ENCODE measurements around the gene LRRC25.
"Not testable (repeated sequence)": the region's sequence is repeated elsewhere in the genome, so short reads cannot be mapped to it uniquely, and the experiment has no call there.

The LRRC25 gene

GRCh38 chr19:18402455-18403248 is 5.2 kb upstream of the LRRC25 start:
- H3K36me3 ChIP-seq (ENCODE audit: control insufficient read depth, insufficient read depth, low read length); H3K9ac ChIP-seq (ENCODE audit: low read length); H3K27me3 ChIP-seq (ENCODE audit: control insufficient read depth, insufficient read depth, low read length); H3K4me1 ChIP-seq (ENCODE audit: control insufficient read depth, insufficient read depth, low read length); H3K9me3 ChIP-seq (ENCODE audit: control insufficient read depth, low read length); H3K4me3 ChIP-seq (ENCODE audit: low read length): not testable (repeated sequence)

GRCh38 chr19:18401580-18402112 is 4.2 kb upstream of the LRRC25 start:
- Histone ChIP-seq H3K9ac (ENCODE audit: low read length) (peak overlapping the region; percentile 51), H3K4me3 (ENCODE audit: low read length) (no peak overlapping the region), H3K9me3 (ENCODE audit: control insufficient read depth, low read length) (no peaks in the 10 kb centered on the region), H3K36me3 (ENCODE audit: control insufficient read depth, insufficient read depth, low read length) (no peaks in the 10 kb centered on the region), H3K27me3 (ENCODE audit: control insufficient read depth, insufficient read depth, low read length) (peaks cover 8% of the 10 kb centered on the region), H3K4me1 (ENCODE audit: control insufficient read depth, insufficient read depth, low read length) (peaks cover 9% of the 10 kb centered on the region)

- Histone ChIP-seq H3K9me3 (ENCODE audit: control insufficient read depth, low read length) (no peaks in the 10 kb centered on the region), H3K27me3 (ENCODE audit: control insufficient read depth, insufficient read depth, low read length) (peaks cover 8% of the 10 kb centered on the region), H3K4me3 (ENCODE audit: low read length) (no peak overlapping the region), H3K4me1 (ENCODE audit: control insufficient read depth, insufficient read depth, low read length) (peaks cover 9% of the 10 kb centered on the region), H3K36me3 (ENCODE audit: control insufficient read depth, insufficient read depth, low read length) (no peaks in the 10 kb centered on the region), H3K9ac (ENCODE audit: low read length) (no peak overlapping the region)
Observed at GRCh38 chr19:18399008-18399407, 1.6 kb upstream of the LRRC25 start.

- H3K27me3 ChIP-seq (ENCODE audit: control insufficient read depth, insufficient read depth, low read length), result peaks cover 8% of the 10 kb centered on the region
- peaks cover 24% of the 10 kb centered on the region for H3K4me1 ChIP-seq (ENCODE audit: control insufficient read depth, insufficient read depth, low read length)
- H3K36me3 ChIP-seq (ENCODE audit: control insufficient read depth, insufficient read depth, low read length), result no peaks in the 10 kb centered on the region
- H3K4me3 ChIP-seq (ENCODE audit: low read length), result no peak overlapping the region
- H3K9ac ChIP-seq (ENCODE audit: low read length), result no peak overlapping the region
- H3K9me3 ChIP-seq (ENCODE audit: control insufficient read depth, low read length), result no peaks in the 10 kb centered on the region
Observed at GRCh38 chr19:18396471-18397241, 766 bp downstream of the LRRC25 start.

- Histone ChIP-seq H3K36me3 (ENCODE audit: control insufficient read depth, insufficient read depth, low read length) (no peaks in the 10 kb centered on the region), H3K27me3 (ENCODE audit: control insufficient read depth, insufficient read depth, low read length) (peaks cover 8% of the 10 kb centered on the region), H3K9me3 (ENCODE audit: control insufficient read depth, low read length) (no peaks in the 10 kb centered on the region), H3K4me1 (ENCODE audit: control insufficient read depth, insufficient read depth, low read length) (peaks cover 24% of the 10 kb centered on the region), H3K4me3 (ENCODE audit: low read length) (no peak overlapping the region), H3K9ac (ENCODE audit: low read length) (no peak overlapping the region)
Observed at GRCh38 chr19:18393836-18394235, 3.6 kb downstream of the LRRC25 start.

GRCh38 chr19:18392926-18393325 is 4.5 kb downstream of the LRRC25 start:
- no peaks in the 10 kb centered on the region for H3K36me3 ChIP-seq (ENCODE audit: control insufficient read depth, insufficient read depth, low read length)
- no peaks in the 10 kb centered on the region for H3K9me3 ChIP-seq (ENCODE audit: control insufficient read depth, low read length)
- no peak overlapping the region for H3K9ac ChIP-seq (ENCODE audit: low read length)
- H3K4me3 ChIP-seq (ENCODE audit: low read length), result no peak overlapping the region
- peaks cover 8% of the 10 kb centered on the region for H3K27me3 ChIP-seq (ENCODE audit: control insufficient read depth, insufficient read depth, low read length)
- peaks cover 25% of the 10 kb centered on the region for H3K4me1 ChIP-seq (ENCODE audit: control insufficient read depth, insufficient read depth, low read length)

GRCh38 chr19:18392417-18392816 is 5.0 kb downstream of the LRRC25 start:
- Histone ChIP-seq H3K4me3 (ENCODE audit: low read length) (no peak overlapping the region), H3K9me3 (ENCODE audit: control insufficient read depth, low read length) (no peaks in the 10 kb centered on the region), H3K27me3 (ENCODE audit: control insufficient read depth, insufficient read depth, low read length) (peaks cover 3% of the 10 kb centered on the region), H3K4me1 (ENCODE audit: control insufficient read depth, insufficient read depth, low read length) (peaks cover 27% of the 10 kb centered on the region), H3K36me3 (ENCODE audit: control insufficient read depth, insufficient read depth, low read length) (no peaks in the 10 kb centered on the region), H3K9ac (ENCODE audit: low read length) (no peak overlapping the region)

GRCh38 chr19:18391509-18392075 is 5.8 kb downstream of the LRRC25 start:
- H3K4me3 ChIP-seq (ENCODE audit: low read length), result no peak overlapping the region
- no peaks in the 10 kb centered on the region for H3K27me3 ChIP-seq (ENCODE audit: control insufficient read depth, insufficient read depth, low read length)
- H3K9ac ChIP-seq (ENCODE audit: low read length), result no peak overlapping the region
- peaks cover 29% of the 10 kb centered on the region for H3K4me1 ChIP-seq (ENCODE audit: control insufficient read depth, insufficient read depth, low read length)
- H3K36me3 ChIP-seq (ENCODE audit: control insufficient read depth, insufficient read depth, low read length), result no peaks in the 10 kb centered on the region
- H3K9me3 ChIP-seq (ENCODE audit: control insufficient read depth, low read length), result no peaks in the 10 kb centered on the region

GRCh38 chr19:18390065-18390907 is 7.1 kb downstream of the LRRC25 start:
- Histone ChIP-seq H3K36me3 (ENCODE audit: control insufficient read depth, insufficient read depth, low read length) (no peaks in the 10 kb centered on the region), H3K9me3 (ENCODE audit: control insufficient read depth, low read length) (no peaks in the 10 kb centered on the region), H3K4me1 (ENCODE audit: control insufficient read depth, insufficient read depth, low read length) (peaks cover 43% of the 10 kb centered on the region), H3K4me3 (ENCODE audit: low read length) (no peak overlapping the region), H3K27me3 (ENCODE audit: control insufficient read depth, insufficient read depth, low read length) (no peaks in the 10 kb centered on the region), H3K9ac (ENCODE audit: low read length) (no peak overlapping the region)

- H3K27me3 ChIP-seq (ENCODE audit: control insufficient read depth, insufficient read depth, low read length), result no peaks in the 10 kb centered on the region
- H3K9ac ChIP-seq (ENCODE audit: low read length), result no peak overlapping the region
- peaks cover 48% of the 10 kb centered on the region for H3K4me1 ChIP-seq (ENCODE audit: control insufficient read depth, insufficient read depth, low read length)
- H3K4me3 ChIP-seq (ENCODE audit: low read length), result no peak overlapping the region
- no peaks in the 10 kb centered on the region for H3K9me3 ChIP-seq (ENCODE audit: control insufficient read depth, low read length)
- no peaks in the 10 kb centered on the region for H3K36me3 ChIP-seq (ENCODE audit: control insufficient read depth, insufficient read depth, low read length)
Observed at GRCh38 chr19:18389726-18390064, 7.7 kb downstream of the LRRC25 start.

- Histone ChIP-seq H3K9me3 (ENCODE audit: control insufficient read depth, low read length) (no peaks in the 10 kb centered on the region), H3K36me3 (ENCODE audit: control insufficient read depth, insufficient read depth, low read length) (no peaks in the 10 kb centered on the region), H3K4me3 (ENCODE audit: low read length) (no peak overlapping the region), H3K9ac (ENCODE audit: low read length) (no peak overlapping the region), H3K4me1 (ENCODE audit: control insufficient read depth, insufficient read depth, low read length) (peaks cover 52% of the 10 kb centered on the region), H3K27me3 (ENCODE audit: control insufficient read depth, insufficient read depth, low read length) (no peaks in the 10 kb centered on the region)
Observed at GRCh38 chr19:18388960-18389725, 8.3 kb downstream of the LRRC25 start.

All from mucosa of stomach (tissue), 1 donor.